SK-N-DZ (cell line): ENCODE data around the gene COL15A1.

Experiments
- DNase-seq: peaks from one replicate; pipeline ENCODE4 v3.0.0-alpha.2; 2015; ENCODE audit warnings: low spot score

COL15A1 gene

GRCh38 chr9:98971168-98971914 lies 27.6 kb downstream of the COL15A1 start:
- DNase-seq: no peak

- DNase-seq: no peak
Measured at GRCh38 chr9:98971915-98972223, 28.2 kb downstream of the COL15A1 start.

GRCh38 chr9:98972716-98973115 lies 29.0 kb downstream of the COL15A1 start:
- DNase-seq: no peak

- no peak for DNase-seq
Measured at GRCh38 chr9:98973171-98973570, 29.5 kb downstream of the COL15A1 start.

GRCh38 chr9:98973576-98973975 lies 29.9 kb downstream of the COL15A1 start:
- no peak for DNase-seq

- no peak for DNase-seq
Measured at GRCh38 chr9:98974106-98974505, 30.4 kb downstream of the COL15A1 start.

- no peak for DNase-seq
Measured at GRCh38 chr9:98974554-98974953, 30.8 kb downstream of the COL15A1 start.

- DNase-seq: peak; percentile 52
Measured at GRCh38 chr9:98974994-98975712, 31.4 kb downstream of the COL15A1 start.

- DNase-seq: no peak
Measured at GRCh38 chr9:98975838-98976237, 32.1 kb downstream of the COL15A1 start.

- DNase-seq: no peak
Measured at GRCh38 chr9:98977246-98977714, 33.6 kb downstream of the COL15A1 start.

- no peak for DNase-seq
Measured at GRCh38 chr9:98977813-98978212, 34.1 kb downstream of the COL15A1 start.

- DNase-seq: no peak
Measured at GRCh38 chr9:98978231-98978681, 34.5 kb downstream of the COL15A1 start.

GRCh38 chr9:98980291-98980690 lies 36.6 kb downstream of the COL15A1 start:
- no peak for DNase-seq

- no peak for DNase-seq
Measured at GRCh38 chr9:98983295-98984268, 39.9 kb downstream of the COL15A1 start.

- no peak for DNase-seq
Measured at GRCh38 chr9:98985596-98985995, 41.9 kb downstream of the COL15A1 start.

- no peak for DNase-seq
Measured at GRCh38 chr9:98986866-98987651, 43.4 kb downstream of the COL15A1 start.

- DNase-seq: no peak
Measured at GRCh38 chr9:98989036-98990000, 45.6 kb downstream of the COL15A1 start.

- DNase-seq: no peak
Measured at GRCh38 chr9:98990181-98990870, 46.6 kb downstream of the COL15A1 start.
